Neural crest cell (in vitro differentiated cells): Measurements from ENCODE around the gene KIAA1217. TPM values are rescaled to one million over a fixed set of nuclear protein-coding genes. Genes with fewer than 3 reads are reported as not detected.
A peak's percentile ranks its signal among the peaks of the same experiment; 100 is the strongest.

ENCODE experiments used
- DNase-seq: peaks from one replicate; pipeline ENCODE4 v3.0.0; 2021; ENCODE audit warnings: low read depth, mixed read lengths, low spot score
- H3K27ac Mint-ChIP-seq: one replicate; pipeline ENCODE4 v1.8.0; 2021; ENCODE audit warnings: mild to moderate bottlenecking, mixed read lengths; ENCODE audit not compliant: unreplicated experiment
- H3K27me3 Mint-ChIP-seq: 2 replicates; pipeline ENCODE4 v1.8.0; 2021; ENCODE audit warnings: low read depth, mild to moderate bottlenecking, mixed read lengths
- H3K36me3 Mint-ChIP-seq: 2 replicates; pipeline ENCODE4 v1.8.0; 2021; ENCODE audit warnings: low read depth, mild to moderate bottlenecking, mixed read lengths
- H3K4me1 Mint-ChIP-seq: 2 replicates; pipeline ENCODE4 v1.8.0; 2021; ENCODE audit warnings: mixed read lengths
- H3K4me3 Mint-ChIP-seq: one replicate; pipeline ENCODE4 v1.8.0; 2021; ENCODE audit warnings: mild to moderate bottlenecking, mixed read lengths
- H3K9me3 Mint-ChIP-seq: 2 replicates; pipeline ENCODE4 v1.8.0; 2021; ENCODE audit warnings: mixed read lengths
- total RNA-seq: library from RNA; stranded (reverse); gene quantifications from 2 replicates; pipeline ENCODE4 v1.2.1, GENCODE V29; 2021
- TF ChIP-seq, protein P1 (sequence below): fragments of 200-600 bp; sonication (generic); conservative IDR thresholded peaks from 2 replicates; pipeline ENCODE4 v1.5.0; 2021; ENCODE audit warnings: antibody characterized with exemption, mild to moderate bottlenecking

Gene KIAA1217
- total RNA-seq, 1 donor from 2014 or later, result 10.5 TPM

- Mint-ChIP-seq H3K36me3 (peaks cover 23% of the 10 kb centered on the region), H3K9me3 (peaks cover 5% of the 10 kb centered on the region), H3K27me3 (no peaks in the 10 kb centered on the region), H3K4me1 (peaks cover 6% of the 10 kb centered on the region), H3K27ac (no peak overlapping the region), H3K4me3 (no peak overlapping the region)
- TF ChIP-seq, protein P1, sequence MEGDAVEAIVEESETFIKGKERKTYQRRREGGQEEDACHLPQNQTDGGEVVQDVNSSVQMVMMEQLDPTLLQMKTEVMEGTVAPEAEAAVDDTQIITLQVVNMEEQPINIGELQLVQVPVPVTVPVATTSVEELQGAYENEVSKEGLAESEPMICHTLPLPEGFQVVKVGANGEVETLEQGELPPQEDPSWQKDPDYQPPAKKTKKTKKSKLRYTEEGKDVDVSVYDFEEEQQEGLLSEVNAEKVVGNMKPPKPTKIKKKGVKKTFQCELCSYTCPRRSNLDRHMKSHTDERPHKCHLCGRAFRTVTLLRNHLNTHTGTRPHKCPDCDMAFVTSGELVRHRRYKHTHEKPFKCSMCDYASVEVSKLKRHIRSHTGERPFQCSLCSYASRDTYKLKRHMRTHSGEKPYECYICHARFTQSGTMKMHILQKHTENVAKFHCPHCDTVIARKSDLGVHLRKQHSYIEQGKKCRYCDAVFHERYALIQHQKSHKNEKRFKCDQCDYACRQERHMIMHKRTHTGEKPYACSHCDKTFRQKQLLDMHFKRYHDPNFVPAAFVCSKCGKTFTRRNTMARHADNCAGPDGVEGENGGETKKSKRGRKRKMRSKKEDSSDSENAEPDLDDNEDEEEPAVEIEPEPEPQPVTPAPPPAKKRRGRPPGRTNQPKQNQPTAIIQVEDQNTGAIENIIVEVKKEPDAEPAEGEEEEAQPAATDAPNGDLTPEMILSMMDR, result no peak
- no peak for DNase-seq
Observed at GRCh38 chr10:24536636-24537035, 327.7 kb downstream of the KIAA1217 start.

DNA sequence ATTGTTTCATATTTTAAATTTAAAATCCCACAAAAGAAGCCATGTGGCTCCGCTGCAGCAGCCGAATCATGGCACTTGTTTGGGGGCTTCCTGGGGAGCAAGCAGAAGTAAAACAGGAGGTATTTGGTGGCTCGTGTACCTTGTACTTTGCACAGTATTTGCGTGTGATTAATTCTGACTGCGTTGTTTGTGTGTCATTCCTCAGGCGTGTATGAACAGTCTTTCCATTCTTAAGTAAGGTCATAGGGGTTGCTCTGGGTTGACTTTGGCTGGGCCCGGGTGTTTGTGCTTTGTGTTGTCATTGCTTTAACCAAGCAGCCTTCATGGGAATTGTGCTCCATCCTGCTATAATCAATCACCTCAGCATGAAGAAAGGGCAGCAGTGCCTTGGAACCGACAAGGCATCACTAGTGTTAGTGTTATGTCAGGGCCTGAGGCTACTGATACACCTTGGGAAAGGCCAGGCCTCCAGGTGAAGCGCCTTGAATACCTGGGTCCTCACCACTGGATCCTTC, 332.4 kb downstream of the KIAA1217 start:
- Mint-ChIP-seq H3K27me3 (no peaks in the 10 kb centered on the region), H3K9me3 (peaks cover 3% of the 10 kb centered on the region), H3K27ac (no peak overlapping the region), H3K4me1 (peaks cover 9% of the 10 kb centered on the region), H3K36me3 (peaks cover 34% of the 10 kb centered on the region), H3K4me3 (no peak overlapping the region)
- DNase-seq, result no peak
- TF ChIP-seq, protein P1, result no peak

- Mint-ChIP-seq H3K27me3 (no peaks in the 10 kb centered on the region), H3K27ac (no peak overlapping the region), H3K9me3 (peaks cover 3% of the 10 kb centered on the region), H3K4me3 (no peak overlapping the region), H3K36me3 (peaks cover 35% of the 10 kb centered on the region), H3K4me1 (peaks cover 9% of the 10 kb centered on the region)
- TF ChIP-seq, protein P1, result no peak
- no peak for DNase-seq
Observed at GRCh38 chr10:24542314-24543270, 333.7 kb downstream of the KIAA1217 start.

GRCh38 chr10:24544776-24545175, 335.8 kb downstream of the KIAA1217 start:
- Mint-ChIP-seq H3K9me3 (peaks cover 2% of the 10 kb centered on the region), H3K27me3 (no peaks in the 10 kb centered on the region), H3K27ac (peak overlapping the region; percentile 38), H3K36me3 (peaks cover 34% of the 10 kb centered on the region), H3K4me1 (peaks cover 9% of the 10 kb centered on the region), H3K4me3 (no peak overlapping the region)
- TF ChIP-seq, protein P1, result no peak
- DNase-seq, result no peak

DNA sequence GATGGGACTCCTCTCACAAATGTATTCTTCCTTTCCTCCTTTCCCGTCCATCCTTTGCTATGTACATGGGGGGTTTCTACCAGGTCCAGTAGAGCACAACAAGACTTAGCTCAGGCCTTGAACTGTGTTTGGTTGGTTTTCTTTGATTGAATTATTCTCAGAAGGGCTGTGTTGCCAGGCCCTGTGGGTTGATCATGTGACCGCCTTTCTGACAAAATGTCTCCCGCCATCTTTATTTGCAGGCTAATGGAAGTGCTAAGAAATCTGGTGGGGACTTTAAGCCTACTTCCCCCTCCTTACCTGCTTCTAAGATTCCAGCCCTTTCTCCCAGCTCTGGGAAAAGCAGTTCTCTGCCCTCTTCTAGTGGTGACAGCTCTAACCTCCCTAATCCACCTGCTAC, 336.6 kb downstream of the KIAA1217 start:
- no peak overlapping the region for H3K27ac Mint-ChIP-seq
- H3K36me3 Mint-ChIP-seq, result peaks cover 31% of the 10 kb centered on the region
- no peak for DNase-seq
- H3K4me3 Mint-ChIP-seq, result no peak overlapping the region
- H3K9me3 Mint-ChIP-seq, result no peaks in the 10 kb centered on the region
- TF ChIP-seq, protein P1, result no peak
- H3K27me3 Mint-ChIP-seq, result no peaks in the 10 kb centered on the region
- H3K4me1 Mint-ChIP-seq, result peaks cover 9% of the 10 kb centered on the region
